T-helper 2 cell treated with Interferon-gamma antibody and Interleukin-4, amounts not matched to agents 5 μg/mL and 100 μg/mL, for 36 hours (primary cell): ENCODE results near the gene MAGI1.

Experiments
- DNase-seq: peaks from one replicate; pipeline ENCODE4 v3.0.0; 2021; ENCODE audit warnings: low spot score
- H3K27ac Mint-ChIP-seq: one replicate; pipeline ENCODE4 v1.8.0; 2021; ENCODE audit warnings: mild to moderate bottlenecking, mixed read lengths
- H3K27me3 Mint-ChIP-seq: one replicate; pipeline ENCODE4 v1.8.0; 2021; ENCODE audit warnings: low read depth, mixed read lengths
- H3K36me3 Mint-ChIP-seq: one replicate; pipeline ENCODE4 v1.8.0; 2021; ENCODE audit warnings: low read depth, mixed read lengths
- H3K4me1 Mint-ChIP-seq: one replicate; pipeline ENCODE4 v1.8.0; 2021; ENCODE audit warnings: low read depth, mixed read lengths
- H3K4me3 Mint-ChIP-seq: one replicate; pipeline ENCODE4 v1.8.0; 2022; ENCODE audit warnings: mild to moderate bottlenecking, moderate library complexity, mixed read lengths
- H3K9me3 Mint-ChIP-seq: one replicate; pipeline ENCODE4 v1.8.0; 2021; ENCODE audit warnings: mixed read lengths

The MAGI1 gene

GRCh38 chr3:66038726-66039589 is at the start of gene MAGI1:
MAGI1 (minus strand) TSS chr3:66038918; CDS start chr3:66038308, 610 bp downstream.
- Mint-ChIP-seq H3K4me1 (peaks cover 13% of the 10 kb centered on the region), H3K9me3 (no peaks in the 10 kb centered on the region), H3K27me3 (peaks cover 69% of the 10 kb centered on the region), H3K27ac (peak within 1 kb of the TSS; percentile 84), H3K36me3 (no peaks in the 10 kb centered on the region), H3K4me3 (peak within 1 kb of the TSS; percentile 98)
- peak; percentile 63 for DNase-seq

- no peak overlapping the region for H3K4me3 Mint-ChIP-seq
- no peaks in the 10 kb centered on the region for H3K27me3 Mint-ChIP-seq
- H3K4me1 Mint-ChIP-seq, result no peaks in the 10 kb centered on the region
- no peaks in the 10 kb centered on the region for H3K36me3 Mint-ChIP-seq
- DNase-seq, result no peak
- no peaks in the 10 kb centered on the region for H3K9me3 Mint-ChIP-seq
- no peak overlapping the region for H3K27ac Mint-ChIP-seq
These were observed 45.1 kb upstream of the MAGI1 start for GRCh38 chr3:66083784-66084213.

- Mint-ChIP-seq H3K36me3 (no peaks in the 10 kb centered on the region), H3K4me3 (no peak overlapping the region), H3K9me3 (no peaks in the 10 kb centered on the region), H3K27ac (no peak overlapping the region), H3K4me1 (no peaks in the 10 kb centered on the region), H3K27me3 (no peaks in the 10 kb centered on the region)
- no peak for DNase-seq
These were observed 44.5 kb upstream of the MAGI1 start for GRCh38 chr3:66083096-66083678.

- no peak overlapping the region for H3K4me3 Mint-ChIP-seq
- H3K9me3 Mint-ChIP-seq, result no peaks in the 10 kb centered on the region
- H3K4me1 Mint-ChIP-seq, result no peaks in the 10 kb centered on the region
- no peaks in the 10 kb centered on the region for H3K27me3 Mint-ChIP-seq
- DNase-seq, result no peak
- H3K36me3 Mint-ChIP-seq, result no peaks in the 10 kb centered on the region
- no peak overlapping the region for H3K27ac Mint-ChIP-seq
These were observed 44.0 kb upstream of the MAGI1 start for GRCh38 chr3:66082679-66083078.

- no peak for DNase-seq
- Mint-ChIP-seq H3K9me3 (no peaks in the 10 kb centered on the region), H3K36me3 (no peaks in the 10 kb centered on the region), H3K27me3 (no peaks in the 10 kb centered on the region), H3K4me3 (no peak overlapping the region), H3K27ac (no peak overlapping the region), H3K4me1 (no peaks in the 10 kb centered on the region)
These were observed 41.4 kb upstream of the MAGI1 start for GRCh38 chr3:66080167-66080566.

GRCh38 chr3:66077973-66078372 is 39.3 kb upstream of the MAGI1 start:
- H3K27me3 Mint-ChIP-seq, result no peaks in the 10 kb centered on the region
- H3K27ac Mint-ChIP-seq, result no peak overlapping the region
- no peak for DNase-seq
- no peak overlapping the region for H3K4me3 Mint-ChIP-seq
- H3K36me3 Mint-ChIP-seq, result no peaks in the 10 kb centered on the region
- H3K9me3 Mint-ChIP-seq, result peaks cover 3% of the 10 kb centered on the region
- no peaks in the 10 kb centered on the region for H3K4me1 Mint-ChIP-seq

- Mint-ChIP-seq H3K4me1 (no peaks in the 10 kb centered on the region), H3K27me3 (no peaks in the 10 kb centered on the region), H3K27ac (no peak overlapping the region), H3K4me3 (no peak overlapping the region), H3K9me3 (peaks cover 3% of the 10 kb centered on the region), H3K36me3 (no peaks in the 10 kb centered on the region)
- DNase-seq, result no peak
These were observed 38.2 kb upstream of the MAGI1 start for GRCh38 chr3:66076861-66077470.

- Mint-ChIP-seq H3K36me3 (no peaks in the 10 kb centered on the region), H3K4me1 (no peaks in the 10 kb centered on the region), H3K27ac (no peak overlapping the region), H3K9me3 (peaks cover 3% of the 10 kb centered on the region), H3K27me3 (no peaks in the 10 kb centered on the region), H3K4me3 (no peak overlapping the region)
- DNase-seq, result no peak
These were observed 36.6 kb upstream of the MAGI1 start for GRCh38 chr3:66075281-66075680.

- Mint-ChIP-seq H3K27ac (no peak overlapping the region), H3K36me3 (no peaks in the 10 kb centered on the region), H3K4me1 (no peaks in the 10 kb centered on the region), H3K9me3 (peaks cover 7% of the 10 kb centered on the region), H3K4me3 (no peak overlapping the region), H3K27me3 (no peaks in the 10 kb centered on the region)
- no peak for DNase-seq
These were observed 34.9 kb upstream of the MAGI1 start for GRCh38 chr3:66073464-66074141.

GRCh38 chr3:66068255-66068654 is 29.5 kb upstream of the MAGI1 start:
- DNase-seq, result no peak
- Mint-ChIP-seq H3K27ac (no peak overlapping the region), H3K9me3 (peaks cover 4% of the 10 kb centered on the region), H3K36me3 (no peaks in the 10 kb centered on the region), H3K4me1 (no peaks in the 10 kb centered on the region), H3K4me3 (no peak overlapping the region), H3K27me3 (no peaks in the 10 kb centered on the region)

- DNase-seq, result no peak
- peaks cover 4% of the 10 kb centered on the region for H3K27me3 Mint-ChIP-seq
- no peak overlapping the region for H3K27ac Mint-ChIP-seq
- H3K4me1 Mint-ChIP-seq, result no peaks in the 10 kb centered on the region
- H3K4me3 Mint-ChIP-seq, result no peak overlapping the region
- H3K9me3 Mint-ChIP-seq, result peaks cover 4% of the 10 kb centered on the region
- H3K36me3 Mint-ChIP-seq, result no peaks in the 10 kb centered on the region
These were observed 28.4 kb upstream of the MAGI1 start for GRCh38 chr3:66066963-66067617.

GRCh38 chr3:66055289-66055688 is 16.6 kb upstream of the MAGI1 start:
- Mint-ChIP-seq H3K4me3 (no peak overlapping the region), H3K27me3 (no peaks in the 10 kb centered on the region), H3K36me3 (no peaks in the 10 kb centered on the region), H3K27ac (no peak overlapping the region), H3K4me1 (no peaks in the 10 kb centered on the region), H3K9me3 (no peaks in the 10 kb centered on the region)
- DNase-seq, result no peak

- Mint-ChIP-seq H3K27me3 (no peaks in the 10 kb centered on the region), H3K4me3 (no peak overlapping the region), H3K27ac (no peak overlapping the region), H3K4me1 (no peaks in the 10 kb centered on the region), H3K9me3 (no peaks in the 10 kb centered on the region), H3K36me3 (no peaks in the 10 kb centered on the region)
- DNase-seq, result no peak
These were observed 14.9 kb upstream of the MAGI1 start for GRCh38 chr3:66053550-66054094.
